GM18951 (cell line): ENCODE results near the gene ANKRD52.
A peak's percentile ranks its signal among the peaks of the same experiment; 100 is the strongest.

Source experiments
- POLR2A ChIP-seq: IDR thresholded peaks from 4 replicates; pipeline ENCODE4 v1.6.1; 2011; ENCODE audit warnings: mild to moderate bottlenecking; ENCODE audit not compliant: insufficient read length, insufficient read depth; ENCODE audit errors: extremely low read depth
- in situ Hi-C: fragments of 300-500 bp; cut with MboI; formaldehyde crosslinking; loops from one replicate; pipeline ENCODE4 v1.12.0; 2022; ENCODE audit warnings: low sequenced_read_pairs, mixed read lengths, inconsistent platforms; ENCODE audit not compliant: unreplicated experiment

The ANKRD52 gene

GRCh38 chr12:56242986-56243385 is 15.2 kb downstream of the ANKRD52 start:
- in situ Hi-C loops = no loop called here
- TF ChIP-seq POLR2A = no peak

- TF ChIP-seq POLR2A = no peak
- in situ Hi-C loops = no loop called here
Observed at GRCh38 chr12:56241424-56242303, 16.5 kb downstream of the ANKRD52 start.

GRCh38 chr12:56237552-56237951 is 20.6 kb downstream of the ANKRD52 start:
- TF ChIP-seq POLR2A = no peak

GRCh38 chr12:56236985-56237384 is 21.2 kb downstream of the ANKRD52 start:
- in situ Hi-C loops = no loop called here
- TF ChIP-seq POLR2A = no peak

More at GRCh38 chr12:56237552-56237951, 20.6 kb downstream of the ANKRD52 start:
- in situ Hi-C loops = no loop called here

GRCh38 chr12:56236091-56236490 is 22.1 kb downstream of the ANKRD52 start:
- TF ChIP-seq POLR2A = no peak
- in situ Hi-C loops = no loop called here

- in situ Hi-C loops = no loop called here
- no peak for TF ChIP-seq POLR2A
Observed at GRCh38 chr12:56234746-56235436, 23.3 kb downstream of the ANKRD52 start.

- no peak for TF ChIP-seq POLR2A
- in situ Hi-C loops = no loop called here
Observed at GRCh38 chr12:56231184-56231582, 27.0 kb downstream of the ANKRD52 start.

- no peak for TF ChIP-seq POLR2A
- in situ Hi-C loops = no loop called here
Observed at GRCh38 chr12:56230432-56231183, 27.6 kb downstream of the ANKRD52 start.

GRCh38 chr12:56229916-56230431 is 28.2 kb downstream of the ANKRD52 start, which contains the start of gene SLC39A5:
Gene SLC39A5 (plus strand): TSS chr12:56230051. CDS start chr12:56231275, 1,224 bp downstream.
- in situ Hi-C loops = no loop called here
- no peak for TF ChIP-seq POLR2A

GRCh38 chr12:56229082-56229481 is 29.1 kb downstream of the ANKRD52 start:
- in situ Hi-C loops = no loop called here

GRCh38 chr12:56224954-56225353 is 33.2 kb downstream of the ANKRD52 start:
- in situ Hi-C loops = no loop called here
- no peak for TF ChIP-seq POLR2A

More at GRCh38 chr12:56229082-56229481, 29.1 kb downstream of the ANKRD52 start:
- TF ChIP-seq POLR2A = no peak

GRCh38 chr12:56224102-56224701 is 34.0 kb downstream of the ANKRD52 start, which contains the start of gene NABP2:
Gene NABP2 (plus strand): TSS chr12:56224342. CDS start chr12:56224857, 515 bp downstream.
- in situ Hi-C loops = no loop called here
- TF ChIP-seq POLR2A = peak; percentile 70
